Keratinocyte (primary cell): ENCODE data around the gene CXCL13. TPM values are rescaled to one million over a fixed set of nuclear protein-coding genes. Genes with fewer than 3 reads are reported as not detected.

Source experiments
- DNase-seq: peaks from one replicate; pipeline ENCODE4 v3.0.0-alpha.2; 2011; ENCODE audit warnings: low read depth, missing footprints, low spot score
- FAIRE-seq: peaks from 2 replicates; lab custom pipeline; 2011; peaks lifted over from hg19 to GRCh38; lab: Jason Lieb, UNC
- H2AFZ ChIP-seq: 2 replicates; pipeline ENCODE4 v1.6.0; 2012; ENCODE audit warnings: low read length, control low read depth, inconsistent platforms; ENCODE audit not compliant: control insufficient read depth
- H3K27ac ChIP-seq: 2 replicates; pipeline ENCODE4 v1.5.1; 2011; ENCODE audit warnings: low read length; ENCODE audit not compliant: control insufficient read depth, insufficient read depth
- H3K27me3 ChIP-seq: 3 replicates; pipeline ENCODE4 v1.6.0; 2011; ENCODE audit warnings: low read length; ENCODE audit not compliant: control insufficient read depth, insufficient read depth; ENCODE audit errors: extremely low read depth
- H3K36me3 ChIP-seq, 2 experiments: 2 replicates in 1 of 2; 3 replicates in 1 of 2; pipeline ENCODE4 v1.5.1; 2011; ENCODE audit warnings: low read length in 2 of 2, mild to moderate bottlenecking in 1 of 2; ENCODE audit not compliant: control insufficient read depth in 2 of 2, insufficient read depth in 2 of 2; ENCODE audit errors: extremely low read depth in 1 of 2
- H3K4me1 ChIP-seq: 3 replicates; pipeline ENCODE4 v1.5.1; 2011; ENCODE audit warnings: low read length; ENCODE audit not compliant: control insufficient read depth, insufficient read depth; ENCODE audit errors: extremely low read depth
- H3K4me2 ChIP-seq: 3 replicates; pipeline ENCODE4 v1.6.0; 2011; ENCODE audit warnings: low read depth, low read length; ENCODE audit not compliant: control insufficient read depth, insufficient read depth; ENCODE audit errors: extremely low read depth
- H3K4me3 ChIP-seq, 3 experiments: fragments of 200-600 bp in 1 of 3; sonication (generic) in 1 of 3; 2 replicates in 2 of 3; 3 replicates in 1 of 3; pipeline ENCODE4 v1.5.1; 2011 to 2016; ENCODE audit warnings: low read length in 3 of 3, mild to moderate bottlenecking in 3 of 3, control low read depth in 2 of 3, inconsistent platforms in 1 of 3, low read depth in 1 of 3, mixed read lengths in 1 of 3, mixed run types in 1 of 3, moderate library complexity in 1 of 3; ENCODE audit not compliant: control insufficient read depth in 2 of 3, insufficient read depth in 2 of 3; ENCODE audit errors: extremely low read depth in 1 of 3
- H3K79me2 ChIP-seq: 2 replicates; pipeline ENCODE4 v1.6.0; 2012; ENCODE audit warnings: low read length; ENCODE audit not compliant: control insufficient read depth, insufficient read depth
- H3K9ac ChIP-seq: 3 replicates; pipeline ENCODE4 v1.6.0; 2011; ENCODE audit warnings: low read length; ENCODE audit not compliant: control insufficient read depth, insufficient read depth; ENCODE audit errors: extremely low read depth
- H3K9me1 ChIP-seq: 3 replicates; pipeline ENCODE4 v1.6.0; 2011; ENCODE audit warnings: low read length; ENCODE audit not compliant: control insufficient read depth, insufficient read depth; ENCODE audit errors: extremely low read depth
- H3K9me3 ChIP-seq: 2 replicates; pipeline ENCODE4 v1.5.1; 2012; ENCODE audit warnings: low read depth, low read length; ENCODE audit not compliant: control insufficient read depth
- H4K20me1 ChIP-seq: 3 replicates; pipeline ENCODE4 v1.6.0; 2011; ENCODE audit warnings: low read length; ENCODE audit not compliant: control insufficient read depth, insufficient read depth; ENCODE audit errors: extremely low read depth
- EZH2 ChIP-seq: IDR thresholded peaks from one replicate; pipeline ENCODE4 v1.6.1; 2012; ENCODE audit warnings: inconsistent platforms, mild to moderate bottlenecking, low read length, moderate library complexity
- dilution Hi-C: fragments of 300-500 bp; cut with MboI; formaldehyde crosslinking; loops from one replicate; pipeline ENCODE4 v1.7.0; 2020; ENCODE audit warnings: low sequenced_read_pairs; ENCODE audit not compliant: extremely low pct_ligation_motif_present
- polyA plus RNA-seq, 5 experiments: library from polyadenylated mRNA; depleted of rRNA in 3 of 5; stranded (reverse) in 3 of 5; stranded (forward) in 1 of 5; unstranded in 1 of 5; fragments of >200 nt; gene quantifications; 1 replicate in 1 of 5; 2 replicates in 3 of 5; 3 replicates in 1 of 5; pipeline versions ENCODE4 v1.2.1 to v1.2.3, GENCODE V29; 2011 to 2012; ENCODE audit warnings: missing spikeins in 2 of 5, low read depth in 1 of 5, low replicate concordance in 1 of 5
- TF ChIP-seq, protein P1 (sequence below), 3 experiments: IDR thresholded peaks in 1 of 3; conservative IDR thresholded peaks in 1 of 3; optimal IDR thresholded peaks in 1 of 3; 2 replicates in 2 of 3; 3 replicates in 1 of 3; pipeline versions ENCODE3 to v1.5.1; 2011; ENCODE audit warnings: low read length in 3 of 3, mild to moderate bottlenecking in 3 of 3, moderate library complexity in 2 of 3, control low read depth in 1 of 3, inconsistent platforms in 1 of 3; ENCODE audit not compliant: insufficient read depth in 2 of 3; ENCODE audit errors: extremely low read depth in 1 of 3

The CXCL13 gene
- polyA plus RNA-seq, 1 donor (not counting 4 experiments of a cell fraction or from before 2014, with no cell fraction given): not detected

DNA sequence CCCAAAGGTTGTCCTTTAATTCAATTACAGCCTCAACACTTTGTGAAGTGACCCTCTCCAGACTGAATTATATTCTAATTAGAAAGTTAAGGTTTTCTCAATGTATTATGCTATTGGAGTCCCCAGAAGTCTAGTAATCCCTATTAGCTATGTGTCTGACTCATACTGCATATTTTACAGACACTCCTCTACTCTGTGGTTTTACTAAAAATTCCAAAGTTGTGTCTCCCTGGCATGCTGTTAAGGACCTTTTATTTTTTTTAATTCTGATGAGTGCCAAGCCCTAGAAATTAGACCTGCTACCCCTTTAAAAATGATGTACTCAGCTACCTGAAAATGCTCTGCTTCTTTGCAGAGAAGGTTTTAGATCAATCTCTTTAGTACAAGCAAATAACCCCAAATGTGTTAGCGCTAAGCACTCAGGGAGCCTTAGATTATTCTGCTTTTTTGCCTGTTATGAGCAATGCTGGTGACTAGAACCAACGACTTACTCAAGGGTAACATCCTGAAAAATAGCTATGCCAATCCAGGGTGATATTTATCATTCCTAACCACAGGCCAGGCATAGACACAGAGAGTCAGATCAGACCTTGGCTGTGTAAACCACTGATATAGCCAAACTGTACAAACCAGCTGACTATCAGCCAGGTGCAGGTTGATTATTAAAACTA, 26.1 kb upstream of the CXCL13 start:
- no peak for TF ChIP-seq EZH2
- TF ChIP-seq, protein P1, sequence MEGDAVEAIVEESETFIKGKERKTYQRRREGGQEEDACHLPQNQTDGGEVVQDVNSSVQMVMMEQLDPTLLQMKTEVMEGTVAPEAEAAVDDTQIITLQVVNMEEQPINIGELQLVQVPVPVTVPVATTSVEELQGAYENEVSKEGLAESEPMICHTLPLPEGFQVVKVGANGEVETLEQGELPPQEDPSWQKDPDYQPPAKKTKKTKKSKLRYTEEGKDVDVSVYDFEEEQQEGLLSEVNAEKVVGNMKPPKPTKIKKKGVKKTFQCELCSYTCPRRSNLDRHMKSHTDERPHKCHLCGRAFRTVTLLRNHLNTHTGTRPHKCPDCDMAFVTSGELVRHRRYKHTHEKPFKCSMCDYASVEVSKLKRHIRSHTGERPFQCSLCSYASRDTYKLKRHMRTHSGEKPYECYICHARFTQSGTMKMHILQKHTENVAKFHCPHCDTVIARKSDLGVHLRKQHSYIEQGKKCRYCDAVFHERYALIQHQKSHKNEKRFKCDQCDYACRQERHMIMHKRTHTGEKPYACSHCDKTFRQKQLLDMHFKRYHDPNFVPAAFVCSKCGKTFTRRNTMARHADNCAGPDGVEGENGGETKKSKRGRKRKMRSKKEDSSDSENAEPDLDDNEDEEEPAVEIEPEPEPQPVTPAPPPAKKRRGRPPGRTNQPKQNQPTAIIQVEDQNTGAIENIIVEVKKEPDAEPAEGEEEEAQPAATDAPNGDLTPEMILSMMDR (optimal IDR thresholded peaks at IDR 0.05 in 1 of 3, IDR thresholded peaks at IDR 0.05 in 1 of 3, conservative IDR thresholded peaks at IDR 0.05 in 1 of 3; ENCODE audit: extremely low read depth in 1 of 3, insufficient read depth in 2 of 3, low read length in 3 of 3): no peak
- H2AFZ ChIP-seq: no peak overlapping the region
- no peak overlapping the region for H3K4me3 ChIP-seq
- H3K4me1 ChIP-seq: peaks cover 15% of the 10 kb centered on the region
- H3K9me3 ChIP-seq: peaks cover 4% of the 10 kb centered on the region
- FAIRE-seq (peak; percentile 98), DNase-seq (no peak)
- H3K79me2 ChIP-seq: no peaks in the 10 kb centered on the region
- peak overlapping the region; percentile 62 for H3K27ac ChIP-seq
- H3K27me3 ChIP-seq: no peaks in the 10 kb centered on the region
- H3K9ac ChIP-seq: peak overlapping the region; percentile 31
- dilution Hi-C loops: no loop called here
- H3K4me2 ChIP-seq: peak overlapping the region; percentile 59
- no peaks in the 10 kb centered on the region for H3K9me1 ChIP-seq
- H4K20me1 ChIP-seq: no peaks in the 10 kb centered on the region
- H3K36me3 ChIP-seq: no peaks in the 10 kb centered on the region

DNA sequence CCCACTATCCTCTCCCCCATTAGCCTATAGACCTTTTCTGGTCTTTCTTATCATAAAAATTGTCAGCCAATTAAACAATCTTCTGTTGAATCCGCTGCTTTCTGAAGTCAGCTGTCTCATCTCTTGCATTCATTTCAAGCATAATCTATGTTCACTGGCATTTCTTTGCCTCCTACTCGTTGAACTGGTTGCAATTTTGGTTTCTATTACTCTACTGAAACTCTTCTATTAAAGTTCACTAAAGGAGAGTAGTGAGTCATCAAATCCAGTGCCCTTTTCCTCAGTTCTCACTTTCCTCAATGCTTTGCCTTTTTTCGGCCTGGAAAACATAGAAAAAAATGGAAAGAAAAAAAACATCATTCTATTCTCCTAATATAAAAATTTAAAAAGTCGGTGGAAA, 23.9 kb upstream of the CXCL13 start:
- Histone ChIP-seq H3K79me2 (no peaks in the 10 kb centered on the region), H2AFZ (no peak overlapping the region), H3K27ac (no peak overlapping the region), H3K9me1 (no peaks in the 10 kb centered on the region), H3K9ac (no peak overlapping the region), H3K4me3 (no peak overlapping the region), H3K27me3 (no peaks in the 10 kb centered on the region), H3K9me3 (peaks cover 4% of the 10 kb centered on the region), H3K36me3 (no peaks in the 10 kb centered on the region), H3K4me2 (no peak overlapping the region), H4K20me1 (no peaks in the 10 kb centered on the region), H3K4me1 (peaks cover 23% of the 10 kb centered on the region)
- TF ChIP-seq, protein P1 (optimal IDR thresholded peaks at IDR 0.05 in 1 of 3, IDR thresholded peaks at IDR 0.05 in 1 of 3, conservative IDR thresholded peaks at IDR 0.05 in 1 of 3; ENCODE audit: extremely low read depth in 1 of 3, insufficient read depth in 2 of 3, low read length in 3 of 3): no peak
- no peak for TF ChIP-seq EZH2
- DNase-seq: no peak
- dilution Hi-C loops: no loop called here
- no peak for FAIRE-seq
